A673 (cell line): ENCODE data around the gene SUGP2. TPM values are rescaled to one million over a fixed set of nuclear protein-coding genes. Genes with fewer than 3 reads are reported as not detected.

Experiments used
- BruUV-seq: library from RNA; stranded (reverse); fragments of 400-500 nt; replicated peaks from 2 replicates; lab custom pipeline; 2021; lab: Mats Ljungman, UMichigan
- CTCF ChIA-PET: fragments of 300-600 bp; sonication (Branson Sonifier 250); formaldehyde crosslinking; loops from one replicate; lab custom pipeline; 2022; ENCODE audit warnings: antibody characterized with exemption; lab: Charles Lee
- POLR2A ChIA-PET: fragments of 300-600 bp; sonication (Branson Sonifier 250); formaldehyde crosslinking; loops from one replicate; lab custom pipeline; 2022; ENCODE audit warnings: antibody characterized with exemption; ENCODE audit not compliant: low non-redundant PET; lab: Charles Lee
- DNase-seq: peaks from one replicate; pipeline ENCODE4 v3.0.0-alpha.2; 2015; ENCODE audit warnings: low spot score
- H3K27ac ChIP-seq: fragments of 200-600 bp; sonication (generic); 2 replicates; pipeline ENCODE4 v1.5.1; 2016; ENCODE audit warnings: mixed run types, low read depth, mild to moderate bottlenecking, mixed read lengths, antibody characterized with exemption, low read length; ENCODE audit not compliant: poor library complexity, severe bottlenecking
- H3K27me3 ChIP-seq: fragments of 200-600 bp; sonication (generic); replicated peaks from 2 replicates; pipeline ENCODE4 v1.6.1; 2017; ENCODE audit warnings: mixed run types, low read depth, mild to moderate bottlenecking, mixed read lengths, antibody characterized with exemption, low read length; ENCODE audit not compliant: insufficient read depth, poor library complexity
- H3K36me3 ChIP-seq: fragments of 200-600 bp; sonication (generic); 2 replicates; pipeline ENCODE4 v1.6.1; 2016; ENCODE audit warnings: mixed run types, mild to moderate bottlenecking, mixed read lengths, antibody characterized with exemption, low read length; ENCODE audit not compliant: insufficient read depth, poor library complexity, severe bottlenecking
- H3K4me1 ChIP-seq: fragments of 200-600 bp; sonication (generic); 2 replicates; pipeline ENCODE4 v1.6.1; 2017; ENCODE audit warnings: mixed run types, mild to moderate bottlenecking, mixed read lengths, antibody characterized with exemption, low read length; ENCODE audit not compliant: insufficient read depth, poor library complexity, severe bottlenecking
- H3K4me3 ChIP-seq: fragments of 200-600 bp; sonication (generic); 2 replicates; pipeline ENCODE4 v1.5.1; 2016; ENCODE audit warnings: low read depth, mixed run types, mild to moderate bottlenecking, mixed read lengths, low read length; ENCODE audit not compliant: poor library complexity, severe bottlenecking
- H3K9me3 ChIP-seq: fragments of 200-600 bp; sonication (generic); 2 replicates; pipeline ENCODE4 v1.6.1; 2016; ENCODE audit warnings: mixed run types, low read depth, mild to moderate bottlenecking, mixed read lengths, antibody characterized with exemption, low read length; ENCODE audit not compliant: poor library complexity, severe bottlenecking
- EZH2 ChIP-seq: fragments of 200-600 bp; sonication (generic); IDR thresholded peaks from 2 replicates; pipeline ENCODE4 v1.6.1; 2017; ENCODE audit warnings: borderline replicate concordance, low read depth, mild to moderate bottlenecking, mixed read lengths, antibody characterized with exemption, low read length; ENCODE audit not compliant: poor library complexity, severe bottlenecking
- intact Hi-C: fragments of 100-400 bp; cut with micrococcal nuclease; formaldehyde crosslinking; loops from one replicate; pipeline ENCODE4 v1.10.0; 2022; ENCODE audit not compliant: unreplicated experiment
- total RNA-seq: library from RNA; stranded (reverse); gene quantifications from 2 replicates; pipeline ENCODE4 v1.2.3, GENCODE V29; 2021
- TF ChIP-seq, protein P1 (sequence below): fragments of 300-800, 200-600 bp; sonication (generic); conservative IDR thresholded peaks from 2 replicates; pipeline ENCODE4 v1.5.1; 2017; ENCODE audit warnings: low read depth, mild to moderate bottlenecking, antibody characterized with exemption, low read length, moderate library complexity, mixed read lengths

Gene SUGP2
- total RNA-seq, 1 experiment from 2014 or later, result 120 TPM

DNA sequence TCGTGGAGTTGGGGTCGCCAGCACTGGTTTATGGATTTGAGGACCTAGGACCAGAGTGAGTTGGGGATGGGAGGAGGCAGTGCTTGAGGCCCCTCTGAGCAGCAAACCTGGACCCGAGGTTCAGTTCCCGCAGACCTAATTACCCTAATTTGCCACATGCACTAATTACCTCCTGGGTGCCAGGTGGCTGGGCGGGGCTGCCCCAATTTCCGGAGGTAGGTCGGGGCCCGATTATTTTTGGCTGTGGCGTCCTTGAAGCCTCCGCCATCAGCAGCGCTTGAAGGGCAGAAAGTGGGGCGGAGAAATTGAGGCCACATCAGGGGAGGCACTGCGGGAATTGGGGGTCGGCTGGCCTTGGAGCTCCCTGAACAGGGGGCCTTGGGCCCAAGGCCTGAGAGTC, 86.4 kb downstream of the SUGP2 start:
- H3K9me3 ChIP-seq, result no peaks in the 10 kb centered on the region
- no peaks in the 10 kb centered on the region for H3K27me3 ChIP-seq
- ChIA-PET POLR2A (interaction anchor here (0.7 kb wide), 1 partner anchor 418 kb away, joined by 6 read pairs; no protein-coding TSS in a partner anchor), CTCF (no interaction called here)
- no peaks in the 10 kb centered on the region for H3K4me1 ChIP-seq
- intact Hi-C loops, result no loop called here
- H3K27ac ChIP-seq, result no peak overlapping the region
- no peaks in the 10 kb centered on the region for H3K36me3 ChIP-seq
- BruUV-seq, result no TSS peak
- TF ChIP-seq, protein P1, sequence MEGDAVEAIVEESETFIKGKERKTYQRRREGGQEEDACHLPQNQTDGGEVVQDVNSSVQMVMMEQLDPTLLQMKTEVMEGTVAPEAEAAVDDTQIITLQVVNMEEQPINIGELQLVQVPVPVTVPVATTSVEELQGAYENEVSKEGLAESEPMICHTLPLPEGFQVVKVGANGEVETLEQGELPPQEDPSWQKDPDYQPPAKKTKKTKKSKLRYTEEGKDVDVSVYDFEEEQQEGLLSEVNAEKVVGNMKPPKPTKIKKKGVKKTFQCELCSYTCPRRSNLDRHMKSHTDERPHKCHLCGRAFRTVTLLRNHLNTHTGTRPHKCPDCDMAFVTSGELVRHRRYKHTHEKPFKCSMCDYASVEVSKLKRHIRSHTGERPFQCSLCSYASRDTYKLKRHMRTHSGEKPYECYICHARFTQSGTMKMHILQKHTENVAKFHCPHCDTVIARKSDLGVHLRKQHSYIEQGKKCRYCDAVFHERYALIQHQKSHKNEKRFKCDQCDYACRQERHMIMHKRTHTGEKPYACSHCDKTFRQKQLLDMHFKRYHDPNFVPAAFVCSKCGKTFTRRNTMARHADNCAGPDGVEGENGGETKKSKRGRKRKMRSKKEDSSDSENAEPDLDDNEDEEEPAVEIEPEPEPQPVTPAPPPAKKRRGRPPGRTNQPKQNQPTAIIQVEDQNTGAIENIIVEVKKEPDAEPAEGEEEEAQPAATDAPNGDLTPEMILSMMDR, result no peak
- no peak for TF ChIP-seq EZH2
- no peak for DNase-seq
- H3K4me3 ChIP-seq, result no peak overlapping the region

DNA sequence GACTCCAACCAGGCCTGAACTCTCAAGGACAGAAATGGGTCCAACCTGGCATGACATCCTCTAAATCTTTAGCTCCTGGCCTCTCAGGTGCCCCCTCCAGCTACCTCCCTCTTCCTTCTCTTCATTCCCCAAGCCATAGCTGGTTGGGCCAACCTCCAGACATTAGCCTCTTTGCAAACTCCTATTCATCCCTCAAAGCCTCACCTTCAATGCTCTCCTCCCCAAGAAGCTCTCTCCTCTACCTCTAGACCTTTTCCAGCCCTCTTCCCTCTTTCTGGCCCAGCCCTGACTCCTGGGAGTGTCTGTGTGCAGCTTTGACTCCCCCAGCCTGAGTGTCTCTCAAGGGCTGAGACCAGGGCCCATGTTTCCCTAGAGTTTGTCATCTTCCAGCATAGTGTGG, 87.0 kb downstream of the SUGP2 start:
- peaks cover 4% of the 10 kb centered on the region for H3K4me1 ChIP-seq
- H3K4me3 ChIP-seq, result no peak overlapping the region
- intact Hi-C loops, result no loop called here
- no peaks in the 10 kb centered on the region for H3K27me3 ChIP-seq
- no TSS peak for BruUV-seq
- H3K27ac ChIP-seq, result no peak overlapping the region
- no peaks in the 10 kb centered on the region for H3K9me3 ChIP-seq
- ChIA-PET POLR2A (no interaction called here), CTCF (no interaction called here)
- TF ChIP-seq, protein P1, result no peak
- no peak for TF ChIP-seq EZH2
- no peaks in the 10 kb centered on the region for H3K36me3 ChIP-seq
- DNase-seq, result no peak

DNA sequence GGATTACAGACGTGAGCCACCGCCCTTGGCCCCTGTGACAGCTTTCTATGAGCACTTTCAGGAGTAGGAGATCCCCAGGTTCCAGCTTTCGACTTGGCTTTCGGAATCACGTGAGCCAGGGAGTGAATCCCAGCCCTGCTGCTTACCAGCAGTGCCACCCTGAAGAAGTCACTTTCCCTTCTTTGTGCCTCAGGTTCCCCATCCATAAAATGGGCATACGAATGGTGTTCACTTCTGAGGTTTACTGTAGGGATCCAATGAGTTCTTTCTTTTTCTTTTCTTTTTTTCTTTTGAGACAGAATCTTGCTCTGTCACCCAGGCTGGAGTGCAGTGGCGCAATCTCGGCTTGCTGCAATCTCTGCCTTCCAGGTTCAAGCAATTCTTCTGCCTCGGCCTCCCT, 88.0 kb downstream of the SUGP2 start:
- no peak for TF ChIP-seq EZH2
- TF ChIP-seq, protein P1, result no peak
- ChIA-PET POLR2A (no interaction called here), CTCF (no interaction called here)
- Histone ChIP-seq H3K36me3 (no peaks in the 10 kb centered on the region), H3K4me3 (no peak overlapping the region), H3K27me3 (no peaks in the 10 kb centered on the region), H3K27ac (no peak overlapping the region), H3K4me1 (peaks cover 4% of the 10 kb centered on the region), H3K9me3 (no peaks in the 10 kb centered on the region)
- intact Hi-C loops, result no loop called here
- no TSS peak for BruUV-seq
- no peak for DNase-seq
